Amygdala (tissue), 56 donors: ENCODE measurements around the gene ATP5F1E.

Experiments used
- DNase-seq, 56 donors: peaks; one replicate each; lab custom pipeline; 2025; lab: John Stamatoyannopoulos, UW

ATP5F1E gene

DNA sequence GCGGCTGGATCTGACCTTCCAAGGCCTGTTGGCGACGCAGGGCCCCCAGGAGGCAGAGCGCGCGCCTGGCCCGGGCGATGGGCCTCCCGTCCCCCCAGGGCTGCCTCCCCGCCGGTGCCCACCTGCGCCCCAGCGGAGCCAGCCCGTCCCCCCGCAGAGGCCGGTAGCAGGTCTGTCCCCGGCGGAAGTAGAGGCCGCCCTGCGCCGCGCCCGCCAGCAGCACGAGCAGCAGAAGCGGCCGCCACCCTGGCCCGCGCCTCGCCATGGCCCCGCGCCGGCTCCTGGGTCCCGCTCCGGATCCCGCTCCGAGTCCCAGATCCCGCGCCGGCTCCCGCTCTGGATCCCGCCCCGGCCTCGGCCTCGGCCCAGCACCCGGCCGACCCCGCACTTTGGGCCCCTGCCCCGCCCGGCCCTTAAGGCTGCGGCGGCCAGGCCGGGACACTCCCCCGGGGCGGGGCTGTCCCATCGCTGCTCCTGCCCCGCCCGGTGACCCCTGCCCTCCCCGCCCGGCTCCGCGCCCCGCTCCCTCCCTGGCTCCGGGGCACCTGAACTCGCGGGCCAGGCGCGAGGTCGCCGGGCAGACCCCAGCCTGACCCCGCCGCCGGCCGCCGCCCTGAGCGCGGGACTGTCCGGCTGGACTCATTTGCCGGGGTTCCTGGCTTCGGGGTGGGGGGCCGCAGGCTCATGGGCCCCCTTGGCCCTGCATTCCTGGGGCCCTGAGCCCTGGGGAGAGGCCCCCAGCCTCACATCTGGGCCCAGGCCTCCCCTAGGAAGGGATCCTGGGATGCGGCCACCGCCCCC lies 25.1 kb downstream of the ATP5F1E start, which contains the start of gene CTSZ:
TSS of gene CTSZ (minus strand) at position 391 of the 801 bp plus-strand sequence. CDS start at position 265, 126 bp downstream.
- DNase-seq, result peak in 5 of 56 donors; percentile 15 to 55 (median 30)

DNA sequence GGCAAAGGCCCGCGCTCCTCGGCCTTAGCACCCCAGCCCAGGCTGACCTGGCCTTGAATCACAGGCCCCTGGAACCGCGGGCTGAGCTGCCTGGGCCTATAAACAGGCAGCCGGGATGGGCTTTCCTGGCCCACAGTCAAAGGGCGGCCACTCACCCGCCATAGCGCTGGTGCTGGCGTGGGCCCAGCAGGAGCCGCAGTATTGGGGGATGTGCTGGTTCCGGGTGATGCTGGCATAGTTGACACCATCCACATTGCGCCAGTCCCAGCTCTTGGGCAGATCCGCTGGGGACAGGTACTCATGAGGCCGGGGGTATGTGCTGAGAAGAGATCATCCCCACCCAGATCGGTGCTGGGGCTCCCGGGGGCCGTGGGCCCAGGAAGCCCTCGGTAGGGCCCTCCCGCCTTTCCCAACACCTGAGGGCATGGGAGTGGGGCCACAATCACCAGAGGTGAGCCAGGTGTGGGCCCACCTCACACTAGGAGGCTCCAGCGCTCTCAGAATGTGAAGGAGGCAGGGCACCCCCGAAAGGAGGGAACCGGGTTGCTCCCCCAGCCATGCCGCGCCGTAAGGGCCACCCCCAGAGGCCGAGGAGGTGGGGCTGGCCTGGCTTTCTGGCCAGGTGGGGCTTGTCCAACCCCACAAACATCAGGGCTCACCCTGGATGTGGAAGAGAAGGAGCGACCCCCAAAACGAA lies 25.8 kb downstream of the ATP5F1E start:
- no peak for DNase-seq

GRCh38 chr20:59005523-59006166 lies 26.5 kb downstream of the ATP5F1E start:
- DNase-seq, result no peak

DNA sequence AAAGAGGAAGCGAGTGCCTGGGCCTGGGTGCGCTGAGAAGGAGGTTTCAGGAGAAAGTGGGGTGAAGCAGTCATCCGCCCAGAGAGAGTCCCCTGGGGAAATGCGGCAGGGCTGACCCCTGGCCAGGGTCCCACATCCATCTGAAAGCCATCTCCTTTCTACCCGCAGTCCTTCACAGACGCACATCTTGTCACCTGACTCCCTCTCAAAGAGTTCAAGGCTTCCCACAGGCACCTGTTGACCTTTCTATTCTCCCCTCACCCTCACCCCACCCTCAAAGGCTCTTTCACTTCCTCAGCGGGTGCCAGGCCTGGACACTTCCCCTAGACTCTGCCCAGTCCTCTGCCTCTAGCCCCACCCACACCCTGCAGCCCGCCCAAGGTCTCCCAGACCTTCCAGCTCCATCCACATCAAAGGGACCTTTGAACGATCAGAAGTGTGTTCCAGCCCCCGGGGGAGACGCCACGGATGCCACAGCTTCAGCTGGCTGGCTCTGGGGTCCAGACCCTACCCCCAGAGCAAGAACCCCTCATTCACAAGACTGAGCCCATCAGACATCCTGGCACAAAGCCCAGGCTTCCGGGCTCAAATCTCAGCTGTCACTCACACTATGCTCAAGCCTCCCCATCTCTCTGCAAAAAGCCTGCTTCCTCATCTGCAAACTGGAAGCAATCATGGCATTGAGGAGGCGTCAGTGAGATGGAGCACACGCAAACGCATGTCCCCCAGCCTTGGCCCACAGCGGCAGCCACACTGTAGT lies 27.2 kb downstream of the ATP5F1E start:
- peak in 22 of 56 donors; percentile 15 to 66 (median 40) for DNase-seq

DNA sequence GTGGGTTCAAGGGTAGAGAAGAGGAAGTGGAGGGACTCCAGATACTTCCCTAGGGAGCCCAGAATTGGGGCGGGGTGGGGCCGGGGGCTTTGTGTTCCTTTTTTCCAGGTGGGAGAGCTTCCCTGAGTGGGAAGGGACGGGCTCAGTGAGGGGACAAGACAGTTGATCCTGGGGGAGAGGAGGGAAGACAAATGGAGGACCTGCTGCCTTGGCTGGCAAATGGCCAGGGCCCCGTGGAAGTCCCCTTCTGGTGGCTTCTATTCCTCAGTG lies 27.7 kb downstream of the ATP5F1E start:
- peak in 1 of 56 donors; percentile 33 for DNase-seq

DNA sequence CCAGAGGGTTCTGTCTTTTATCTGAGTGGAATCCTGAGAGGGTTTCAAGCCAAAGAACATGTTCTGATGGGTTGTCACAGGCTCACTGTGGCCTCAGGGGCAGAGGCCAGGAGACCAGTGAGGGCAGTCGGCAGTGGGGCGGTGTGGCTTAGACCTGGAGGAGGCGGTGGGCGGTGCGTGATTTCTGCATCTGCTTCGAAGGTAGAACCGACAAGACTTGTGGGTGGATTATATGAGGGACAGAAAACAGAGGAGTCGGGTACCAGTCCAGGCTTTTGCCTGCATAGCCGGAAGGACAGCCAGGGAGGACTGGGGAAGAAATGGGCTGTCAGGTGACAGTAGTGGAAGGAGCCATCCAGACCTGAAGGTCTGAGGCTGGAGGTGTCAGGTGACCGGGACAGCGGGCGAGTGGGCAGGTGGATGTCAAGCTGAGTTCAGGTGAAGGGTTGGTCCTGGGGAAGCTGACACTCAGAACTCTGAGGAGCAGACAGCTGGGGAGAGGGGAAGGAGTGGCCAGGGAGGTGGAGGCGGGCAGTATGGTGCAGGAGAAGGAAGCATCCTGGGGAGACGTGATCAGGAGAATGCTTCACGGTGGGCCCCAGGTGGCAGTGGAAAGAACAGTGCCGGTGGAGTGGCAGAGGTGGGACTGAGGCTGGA lies 28.2 kb downstream of the ATP5F1E start:
- no peak for DNase-seq

DNA sequence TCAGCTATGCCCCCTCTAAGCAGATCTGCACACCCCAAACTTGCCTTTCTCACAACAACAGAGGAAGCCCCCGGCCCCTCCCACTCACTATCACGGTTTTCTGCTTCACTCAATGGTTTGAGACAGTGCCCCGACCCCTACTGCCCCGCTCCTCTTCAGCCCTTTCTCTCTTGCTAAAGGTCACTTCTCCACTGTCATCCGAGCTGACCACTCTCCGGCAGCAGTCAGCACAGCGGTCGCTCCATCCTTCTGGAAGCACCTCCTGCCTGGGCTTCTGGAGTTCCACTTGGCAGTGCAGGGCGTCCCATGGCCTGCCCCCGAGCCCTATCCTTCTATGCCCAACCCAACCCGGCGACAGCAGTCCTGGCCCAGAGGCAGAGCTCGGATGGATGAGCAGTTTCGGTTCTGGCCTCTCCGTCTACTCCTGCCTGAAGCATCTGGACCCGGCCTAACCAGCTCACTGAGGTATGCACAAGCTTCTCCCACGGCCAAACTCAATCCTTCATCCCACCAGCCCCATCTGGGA lies 29.2 kb downstream of the ATP5F1E start:
- DNase-seq, result no peak

DNA sequence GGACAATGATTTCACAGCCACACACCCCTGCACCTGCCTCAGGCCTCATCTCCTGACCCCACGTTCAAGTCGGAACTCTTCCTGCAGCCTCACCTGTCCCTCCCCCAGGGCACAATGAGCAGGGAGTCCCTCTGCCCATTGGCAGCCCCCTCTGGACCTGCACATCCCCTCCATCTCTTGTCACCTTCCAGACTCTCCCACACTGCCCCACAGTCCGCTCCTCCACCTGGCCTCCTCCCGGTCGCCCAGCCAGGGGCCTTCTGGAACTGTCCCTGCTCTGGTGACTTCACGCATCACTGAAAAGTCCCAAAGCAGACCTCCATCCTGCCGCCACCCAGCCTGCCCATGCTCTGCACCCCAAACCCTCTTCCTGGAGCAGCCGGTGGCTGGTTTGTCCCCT lies 29.7 kb downstream of the ATP5F1E start:
- DNase-seq, result no peak

GRCh38 chr20:59001449-59002171 lies 30.5 kb downstream of the ATP5F1E start:
- DNase-seq, result no peak

GRCh38 chr20:59001068-59001448 lies 31.1 kb downstream of the ATP5F1E start:
- DNase-seq, result no peak

- DNase-seq, result no peak
Observed at GRCh38 chr20:59000326-59000725, 31.8 kb downstream of the ATP5F1E start.

DNA sequence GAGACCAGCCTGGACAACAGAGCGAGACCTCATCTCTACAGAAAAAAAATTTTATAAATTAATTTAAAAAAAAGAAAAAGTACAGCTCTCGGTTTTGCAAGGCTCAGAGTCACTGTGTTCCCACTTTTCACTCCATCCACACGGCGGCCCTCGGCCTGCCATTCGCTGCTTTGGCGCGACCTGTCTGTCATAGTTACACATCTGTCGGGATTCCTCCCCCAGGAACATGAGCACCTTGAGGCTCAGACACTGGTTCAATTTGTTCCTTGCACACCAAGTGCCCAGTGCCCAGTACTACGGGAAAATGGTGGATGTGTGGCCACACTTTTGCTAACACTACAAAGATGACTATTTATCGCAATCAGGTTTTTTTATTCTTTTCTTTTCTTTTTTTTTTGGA lies 33.5 kb downstream of the ATP5F1E start:
- DNase-seq, result no peak

DNA sequence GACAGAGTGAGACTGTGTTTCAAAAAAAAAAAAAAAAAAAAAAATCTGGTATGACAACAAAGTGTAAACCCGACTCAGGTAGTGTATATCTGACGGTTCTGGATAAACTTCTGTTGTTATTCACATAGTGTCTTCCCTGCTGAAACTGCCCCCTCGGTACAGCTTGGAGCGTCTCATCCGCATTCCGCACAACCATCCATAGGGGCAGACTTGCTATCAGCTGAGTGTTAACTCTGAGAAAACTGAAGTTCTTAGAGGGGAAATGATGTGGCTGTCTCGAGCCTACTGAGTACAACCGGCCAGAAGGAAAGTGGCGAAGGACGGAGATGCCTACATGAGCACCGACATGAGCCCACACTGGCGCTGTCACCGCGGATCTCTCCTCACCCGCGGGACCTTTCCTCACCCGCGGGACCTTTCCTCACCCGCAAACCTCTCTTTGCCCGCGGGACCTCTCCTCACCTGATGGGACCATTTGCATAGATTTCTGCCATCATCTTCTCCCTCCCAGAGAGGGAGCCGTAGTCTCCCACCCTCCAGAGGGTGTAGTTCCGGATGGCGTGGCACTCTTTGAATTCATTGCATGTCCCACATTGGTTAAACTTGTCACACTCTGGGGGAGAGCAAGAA lies 34.9 kb downstream of the ATP5F1E start:
- no peak for DNase-seq

- DNase-seq, result no peak
Observed at GRCh38 chr20:58996226-58996611, 35.9 kb downstream of the ATP5F1E start.

DNA sequence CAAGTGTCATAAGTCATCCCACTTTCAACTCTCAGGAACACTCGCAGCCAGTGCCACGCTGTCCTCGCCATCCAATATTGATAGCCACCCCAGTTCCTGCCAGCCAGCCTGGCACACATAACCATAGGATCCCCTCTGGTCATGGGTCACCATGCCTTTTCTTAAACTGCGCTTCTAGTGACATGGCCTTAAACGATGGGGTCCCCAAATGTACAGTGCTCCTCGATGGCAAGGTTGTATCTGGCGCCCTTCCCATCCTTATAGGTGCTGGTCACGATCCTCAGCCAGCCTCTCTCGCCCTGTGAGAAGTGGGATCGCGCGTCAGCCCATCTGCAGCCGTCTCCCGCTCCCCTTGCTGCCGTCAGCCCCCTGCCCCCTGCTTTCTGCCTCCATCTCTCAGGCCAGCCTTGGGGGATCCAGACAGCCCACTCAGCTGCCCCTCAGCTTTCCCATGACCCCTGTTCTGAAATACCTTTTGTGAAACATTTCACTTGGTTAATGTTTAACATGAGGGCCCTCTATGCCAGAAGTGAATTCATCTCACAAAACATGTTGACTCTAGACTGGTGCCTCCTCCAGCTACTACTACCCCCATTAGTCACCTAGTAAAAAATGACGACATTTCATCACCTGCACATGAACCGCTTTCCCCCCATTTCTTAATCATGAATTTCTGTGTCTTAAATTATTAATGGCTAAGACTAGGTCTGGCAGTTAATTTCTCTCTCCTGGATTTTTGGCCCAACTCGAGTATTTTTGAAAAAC lies 36.5 kb downstream of the ATP5F1E start:
- no peak for DNase-seq

- DNase-seq, result no peak
Observed at GRCh38 chr20:58994390-58995159, 37.6 kb downstream of the ATP5F1E start.
